Peyer's patch (tissue), 4 donors: Measurements from ENCODE around the gene NCKAP5.

Experiments
- CTCF ChIP-seq, 6 experiments: fragments of 450-650 bp in 4 of 6; fragments of 200-600 bp in 2 of 6; sonication (generic) in 1 of 6; IDR thresholded peaks; one replicate each; pipeline ENCODE4 v1.5.1; 2017 to 2019; ENCODE audit warnings: antibody characterized with exemption in 6 of 6, mild to moderate bottlenecking in 3 of 6, moderate library complexity in 1 of 6
- POLR2A ChIP-seq, 2 donors: fragments of 450-650 bp; IDR thresholded peaks; one replicate each; pipeline ENCODE4 v1.5.1; 2017; ENCODE audit warnings: antibody characterized with exemption in 2 of 2, mild to moderate bottlenecking in 2 of 2, moderate library complexity in 2 of 2

GRCh38 chr2:132681766-132682165 is 886.5 kb downstream of the NCKAP5 start:
- no peak for TF ChIP-seq CTCF (IDR thresholded peaks at IDR 0.05)
- no peak for TF ChIP-seq POLR2A (IDR thresholded peaks at IDR 0.05)
